Esophagus muscularis mucosa (tissue), 2 donors: ENCODE data around the gene SERPINB13.

Experiments used
- POLR2A ChIP-seq: fragments of 450-650 bp; IDR thresholded peaks from one replicate; pipeline ENCODE4 v1.6.1; 2017; ENCODE audit warnings: antibody characterized with exemption, moderate library complexity, mild to moderate bottlenecking, low read depth
- POLR2AphosphoS5 ChIP-seq, 2 donors: sonication (generic); formaldehyde crosslinking; IDR thresholded peaks; one replicate each; pipeline ENCODE4 v1.6.1; 2017; ENCODE audit warnings: antibody characterized with exemption in 2 of 2

DNA sequence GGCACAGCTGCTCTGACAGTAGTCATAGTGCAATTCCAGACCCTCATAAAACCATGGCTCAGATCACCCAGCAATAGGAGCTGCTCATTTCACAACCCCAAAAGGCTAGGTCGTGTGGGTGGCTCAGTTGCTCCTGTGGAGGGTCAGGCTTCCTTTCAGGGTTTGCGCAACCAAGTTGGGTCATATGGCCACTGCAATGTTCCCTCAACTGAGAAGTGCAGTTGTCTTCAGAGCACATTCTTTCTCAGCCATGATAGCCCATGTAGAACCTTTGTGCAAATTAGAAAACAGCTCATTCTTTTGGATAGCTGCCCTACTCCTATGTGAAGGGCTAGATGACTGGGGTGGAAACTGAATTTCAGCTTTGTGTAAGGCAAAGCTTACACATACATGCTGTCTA lies 3.2 kb downstream of the SERPINB13 start:
- TF ChIP-seq POLR2AphosphoS5 (IDR thresholded peaks at IDR 0.05) = no peak
- TF ChIP-seq POLR2A = no peak
